Posterior vena cava (tissue), 2 donors: ENCODE measurements around the gene PHACTR3. TPM values are rescaled to one million over a fixed set of nuclear protein-coding genes. Genes with fewer than 3 reads are reported as not detected.

Source experiments
- DNase-seq: peaks from one replicate; pipeline ENCODE4 v3.0.0-alpha.2; 2020; ENCODE audit warnings: low spot score
- intact Hi-C, 2 donors: fragments of 100-400 bp; cut with DNase I; formaldehyde crosslinking; loops; one replicate each; pipeline versions ENCODE4 v1.14.1 to v1.14.2; 2022 to 2023
- total RNA-seq, 2 donors: library from RNA; stranded (reverse); fragmentation: NEBNext Ultra II Directional; extraction: Animal tissue kit (Norgen Biotek cat#: 25700); gene quantifications; one replicate each; pipeline ENCODE4 v1.2.1, GENCODE V29; 2021
- donor health status: DM: yes; HTN: yes; CAD: no.
- donor health status: DM: yes; HTN: yes; CAD: no.

Gene PHACTR3
- total RNA-seq, 2 donors from 2014 or later = 0.19 to 0.43 TPM

GRCh38 chr20:59823030-59823423, 218.7 kb downstream of the PHACTR3 start:
- DNase-seq = no peak
- intact Hi-C loops = no loop called here

- peak; percentile 20 for DNase-seq
- intact Hi-C loops = no loop called here
Measured at GRCh38 chr20:59823491-59824259, 219.3 kb downstream of the PHACTR3 start.

DNA sequence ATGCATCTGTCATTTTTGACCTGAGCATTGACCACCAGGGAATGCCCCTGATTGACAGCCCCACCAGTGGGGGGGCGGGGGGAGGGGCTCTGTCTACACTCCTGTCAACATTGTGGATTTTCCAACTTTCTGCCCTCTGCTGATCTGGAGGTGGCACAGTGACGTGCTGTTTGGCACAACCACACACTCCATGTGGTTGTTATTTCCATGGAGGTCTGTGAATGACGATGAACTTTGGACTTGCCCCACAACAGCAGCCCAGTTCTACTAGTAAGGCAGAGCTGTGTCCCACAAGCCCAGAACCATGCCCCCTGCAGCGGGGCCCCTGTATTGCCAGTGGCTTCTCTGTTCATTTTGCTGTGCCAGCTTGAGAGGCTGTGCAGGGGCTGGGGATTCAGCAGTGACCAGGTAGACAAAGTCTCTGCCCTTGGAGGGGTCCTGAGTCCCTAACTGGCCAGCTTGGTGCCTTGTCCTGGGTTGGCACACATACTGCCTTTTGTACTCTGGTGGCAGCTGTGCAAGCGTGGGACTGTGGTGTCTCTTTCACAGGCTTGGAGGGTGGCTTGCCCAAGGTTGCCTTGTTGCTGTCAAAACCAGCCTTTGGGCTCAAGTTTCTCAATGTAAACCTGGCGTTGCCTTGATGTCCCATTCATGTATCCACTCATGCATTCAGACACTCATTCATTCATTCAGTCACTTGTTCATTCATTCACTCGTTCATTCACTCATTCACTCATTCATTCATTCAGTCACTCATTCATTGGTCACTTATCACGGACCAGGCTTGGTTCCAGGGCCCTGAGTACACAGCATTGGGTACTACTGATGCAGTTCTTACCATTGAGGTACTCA, 220.6 kb downstream of the PHACTR3 start:
- intact Hi-C loops = no loop called here
- peak; percentile 68 for DNase-seq

DNA sequence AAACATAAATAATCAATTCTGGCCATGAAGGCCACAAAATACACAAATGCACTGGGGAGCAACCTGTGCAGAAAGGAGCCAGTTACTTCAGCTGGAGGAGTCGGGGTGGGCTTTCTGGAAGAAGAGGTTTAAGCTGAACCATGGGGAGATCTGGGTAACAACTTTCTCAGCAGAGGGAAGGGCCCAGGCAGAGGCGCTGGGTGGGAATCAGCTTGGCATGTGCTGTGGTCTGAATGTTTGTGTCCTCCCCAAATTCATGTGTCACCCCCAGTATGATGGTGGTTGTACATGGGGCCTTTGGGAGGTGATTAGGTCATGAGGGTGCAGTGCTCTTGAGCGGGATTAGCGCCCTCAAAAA, 221.2 kb downstream of the PHACTR3 start:
- intact Hi-C loops = no loop called here

GRCh38 chr20:59825944-59826759, 221.8 kb downstream of the PHACTR3 start:
- peak; percentile 72 for DNase-seq

More for the DNA sequence above, 221.2 kb downstream of the PHACTR3 start:
- no peak for DNase-seq

DNA sequence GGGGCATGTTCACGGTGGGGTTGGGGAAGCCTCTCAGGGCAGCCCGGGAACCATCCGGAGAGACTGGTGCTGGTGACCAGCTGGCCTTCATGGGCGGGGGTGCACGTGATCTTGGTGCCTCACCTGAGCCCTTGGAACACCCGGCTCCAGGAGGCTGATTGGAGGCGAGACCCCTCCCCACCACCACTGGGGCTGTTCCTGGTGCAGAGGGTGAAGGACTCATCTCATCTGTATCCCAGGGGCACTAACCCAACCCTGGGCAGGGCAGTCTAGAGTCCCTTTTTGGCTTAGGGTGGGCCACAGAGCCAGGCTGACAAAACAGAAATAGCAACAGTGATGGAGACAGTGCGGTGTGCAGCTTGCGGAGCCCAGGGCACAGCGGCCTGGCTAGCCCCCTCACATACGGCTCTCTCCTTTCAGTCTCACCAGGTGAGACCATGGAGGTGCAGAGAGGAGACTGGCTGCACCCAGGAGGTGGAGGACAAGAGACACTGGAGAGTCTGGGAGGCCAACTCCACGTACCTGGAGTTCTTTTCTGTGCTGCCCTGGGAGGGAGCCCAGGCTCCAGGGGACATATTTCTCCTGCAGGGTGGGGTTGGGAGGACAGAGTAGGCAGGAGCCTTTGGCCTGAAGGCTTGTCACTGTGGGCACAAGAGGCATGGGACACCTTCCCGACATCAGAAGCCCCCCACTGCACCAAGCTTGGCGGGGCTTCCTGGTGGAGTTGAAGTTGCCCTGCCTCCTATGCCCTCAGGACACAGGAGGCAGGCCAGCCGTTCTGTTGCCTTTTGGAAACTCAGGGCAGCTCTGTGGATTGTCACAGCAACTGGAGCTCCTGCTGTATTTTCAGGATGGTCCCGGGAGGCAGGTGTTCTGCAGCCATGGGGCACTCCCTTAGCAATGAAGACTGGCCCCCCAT, 223.1 kb downstream of the PHACTR3 start:
- peak; percentile 72 for DNase-seq
- intact Hi-C loops = no loop called here

More at GRCh38 chr20:59825944-59826759, 221.8 kb downstream of the PHACTR3 start:
- intact Hi-C loops = no loop called here

DNA sequence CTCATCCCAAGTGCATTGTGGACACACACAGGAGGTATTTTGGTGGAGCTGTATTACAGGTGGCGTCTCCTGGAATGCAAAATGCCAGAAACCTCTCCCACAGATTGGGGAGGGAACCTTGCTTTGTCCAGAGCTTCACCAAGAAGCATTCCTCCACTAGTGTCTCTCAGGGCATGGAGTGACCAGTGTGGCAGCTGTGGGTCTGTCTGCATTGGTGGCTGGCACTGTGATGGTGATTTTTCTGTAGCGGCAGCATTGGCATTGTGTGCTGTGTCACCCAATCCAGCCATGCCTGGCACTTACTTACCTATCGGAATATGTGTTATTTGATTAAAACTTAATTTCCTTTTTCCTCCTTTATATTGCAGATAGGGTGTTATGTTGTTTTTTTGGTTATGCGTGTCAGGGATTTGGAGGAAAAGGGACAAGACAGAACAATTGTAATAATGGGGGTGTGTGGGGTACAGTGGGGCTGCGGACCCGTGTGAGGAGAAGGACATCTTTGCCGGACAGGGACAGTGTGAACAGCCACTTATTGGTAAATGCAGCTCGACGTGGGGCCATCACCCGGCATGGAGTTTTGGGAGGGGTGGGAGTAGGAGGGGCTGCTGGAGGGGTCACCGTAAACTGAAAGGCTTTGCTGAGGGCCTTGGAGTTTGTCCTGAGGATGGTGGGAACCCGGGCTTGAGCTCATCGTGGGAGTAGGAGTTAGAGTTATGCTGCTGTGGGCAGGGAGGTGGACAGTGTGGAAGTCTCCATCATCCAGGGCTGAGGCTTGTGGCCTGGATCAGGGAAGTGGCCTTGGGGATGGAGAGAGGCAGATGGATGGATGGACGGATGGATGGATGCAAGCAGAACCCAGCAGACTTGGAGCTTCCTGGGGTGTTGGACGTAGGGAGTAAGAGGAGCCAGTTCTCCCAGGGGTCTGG, 224.0 kb downstream of the PHACTR3 start:
- peak; percentile 46 for DNase-seq
- intact Hi-C loops = no loop called here

- intact Hi-C loops = no loop called here
- DNase-seq = peak; percentile 61
Measured at GRCh38 chr20:59829054-59829785, 224.9 kb downstream of the PHACTR3 start.

- no peak for DNase-seq
- intact Hi-C loops = no loop called here
Measured at GRCh38 chr20:59829786-59830664, 225.7 kb downstream of the PHACTR3 start.

DNA sequence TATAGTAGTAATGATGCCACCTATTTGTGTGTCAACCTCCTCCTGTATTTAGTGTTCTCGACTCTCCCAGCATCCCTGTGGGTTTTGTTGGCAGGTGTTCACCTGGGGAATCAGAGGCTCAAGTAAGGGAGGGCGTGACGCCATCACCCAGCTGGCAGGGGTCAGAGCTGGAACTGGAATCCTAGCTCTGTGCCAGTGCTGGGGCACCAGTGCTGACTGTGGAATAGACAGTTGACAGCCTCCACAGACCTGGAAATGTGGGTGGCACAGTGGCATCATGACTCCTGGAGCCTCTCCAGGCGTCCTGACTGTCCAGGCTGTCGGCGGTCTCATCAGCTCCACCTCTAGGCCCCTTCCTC, 226.3 kb downstream of the PHACTR3 start:
- intact Hi-C loops = no loop called here
- peak; percentile 69 for DNase-seq

GRCh38 chr20:59831024-59831915, 226.9 kb downstream of the PHACTR3 start:
- intact Hi-C loops = no loop called here
- peak; percentile 76 for DNase-seq

- DNase-seq = peak; percentile 81
Measured at GRCh38 chr20:59831916-59832270, 227.6 kb downstream of the PHACTR3 start.

DNA sequence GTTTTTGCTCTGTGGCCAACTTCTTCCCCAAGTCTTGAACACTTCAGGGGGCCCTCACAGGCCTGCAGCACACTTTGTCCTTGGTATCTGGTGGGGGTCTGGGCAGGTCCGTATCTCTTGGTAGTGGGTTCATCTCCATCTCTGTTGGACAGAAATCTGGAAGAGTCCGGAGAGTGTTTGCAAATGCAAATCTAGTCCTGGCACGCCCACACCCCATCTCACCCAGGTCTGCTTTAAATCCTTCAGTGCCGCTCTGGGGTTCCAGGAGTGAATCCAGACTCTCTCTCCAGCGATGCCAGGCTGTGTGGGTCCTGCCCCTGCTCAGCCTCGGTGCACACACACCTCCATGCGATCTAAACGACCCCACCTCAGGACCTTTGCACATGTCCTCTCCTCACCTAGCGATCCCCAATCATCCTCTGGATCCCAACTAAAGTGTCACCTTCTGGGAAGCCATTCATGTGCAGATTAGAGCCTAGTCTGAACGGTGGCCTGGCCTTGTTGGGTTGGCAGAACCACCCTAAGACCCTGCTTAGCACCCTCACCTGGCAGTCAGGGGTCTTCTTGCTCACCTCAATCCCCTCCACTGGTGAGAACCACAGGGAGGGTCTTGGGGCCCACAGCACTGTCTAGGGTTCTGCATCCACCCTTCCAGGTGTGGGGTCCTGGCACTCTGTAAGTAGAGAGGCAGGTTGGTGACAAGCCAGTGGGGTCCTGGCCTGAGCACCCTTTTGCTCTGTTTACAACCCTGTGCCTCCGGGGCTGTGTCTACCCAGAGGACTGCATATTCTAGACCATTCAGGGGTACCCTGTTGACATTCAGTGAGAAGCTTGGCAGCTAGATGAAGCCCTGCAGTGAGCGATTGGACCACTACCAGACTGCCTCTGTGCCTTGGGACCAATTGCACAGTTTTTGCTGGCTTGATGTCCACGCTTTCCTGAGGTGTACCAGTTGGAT, 228.3 kb downstream of the PHACTR3 start:
- DNase-seq = peak; percentile 64
- intact Hi-C loops = no loop called here

More at GRCh38 chr20:59831916-59832270, 227.6 kb downstream of the PHACTR3 start:
- intact Hi-C loops = no loop called here

DNA sequence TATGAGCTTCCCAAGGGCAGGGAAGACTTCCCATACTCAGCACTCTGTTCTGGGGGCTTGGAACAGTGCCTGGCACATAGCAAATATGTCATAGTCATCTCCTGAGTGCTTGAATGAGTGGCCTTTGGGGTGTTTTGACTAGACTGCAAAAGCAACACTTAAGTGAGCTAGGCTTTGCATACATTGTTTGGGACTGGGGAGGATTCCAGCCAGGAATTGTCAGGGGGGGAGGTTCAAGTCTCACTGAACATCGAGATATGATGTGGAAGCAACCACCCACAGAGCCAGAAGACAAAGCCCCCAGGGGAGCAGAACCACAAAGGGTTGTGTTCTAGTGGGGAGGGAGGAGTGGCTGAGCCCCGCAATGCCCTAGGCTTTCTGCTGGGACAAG, 230.7 kb downstream of the PHACTR3 start:
- intact Hi-C loops = no loop called here

More for the DNA sequence above, 230.7 kb downstream of the PHACTR3 start:
- no peak for DNase-seq
